Fibroblast of skin of right biceps (primary cell): ENCODE results near the gene CYSLTR2.
A peak's percentile ranks its signal among the peaks of the same experiment; 100 is the strongest.

Experiments
- DNase-seq: peaks from one replicate; pipeline ENCODE4 v3.0.0-alpha.2; 2013

Gene CYSLTR2, protein sequence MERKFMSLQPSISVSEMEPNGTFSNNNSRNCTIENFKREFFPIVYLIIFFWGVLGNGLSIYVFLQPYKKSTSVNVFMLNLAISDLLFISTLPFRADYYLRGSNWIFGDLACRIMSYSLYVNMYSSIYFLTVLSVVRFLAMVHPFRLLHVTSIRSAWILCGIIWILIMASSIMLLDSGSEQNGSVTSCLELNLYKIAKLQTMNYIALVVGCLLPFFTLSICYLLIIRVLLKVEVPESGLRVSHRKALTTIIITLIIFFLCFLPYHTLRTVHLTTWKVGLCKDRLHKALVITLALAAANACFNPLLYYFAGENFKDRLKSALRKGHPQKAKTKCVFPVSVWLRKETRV

GRCh38 chr13:48653472-48653939 is at the start of gene CYSLTR2:
Gene CYSLTR2, plus strand, starts transcription at chr13:48653929. Its CDS starts 52,889 bp downstream, at chr13:48706818.
- DNase-seq: peak; percentile 37

DNA sequence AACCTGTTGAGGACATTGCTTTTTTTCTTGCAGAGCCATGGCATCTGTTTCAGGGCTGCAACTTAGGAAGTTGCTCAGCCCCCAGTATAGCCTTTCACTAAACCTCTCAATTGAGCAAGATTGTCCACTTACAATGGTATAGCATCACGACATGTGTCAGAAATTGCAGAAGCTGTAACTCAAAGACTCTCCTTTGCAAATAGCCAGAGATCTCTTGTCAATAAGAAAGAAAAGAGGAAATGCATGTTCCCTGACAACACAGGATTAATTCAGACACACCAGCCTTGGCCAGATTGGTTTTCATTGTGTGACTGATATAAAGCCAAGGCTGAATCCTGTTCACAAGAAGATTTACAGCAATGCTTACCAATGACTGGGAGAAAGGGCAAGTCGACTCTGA is 38.7 kb upstream of the CYSLTR2 start:
- no peak for DNase-seq

GRCh38 chr13:48618937-48619336 is 34.8 kb upstream of the CYSLTR2 start:
- no peak for DNase-seq

DNA sequence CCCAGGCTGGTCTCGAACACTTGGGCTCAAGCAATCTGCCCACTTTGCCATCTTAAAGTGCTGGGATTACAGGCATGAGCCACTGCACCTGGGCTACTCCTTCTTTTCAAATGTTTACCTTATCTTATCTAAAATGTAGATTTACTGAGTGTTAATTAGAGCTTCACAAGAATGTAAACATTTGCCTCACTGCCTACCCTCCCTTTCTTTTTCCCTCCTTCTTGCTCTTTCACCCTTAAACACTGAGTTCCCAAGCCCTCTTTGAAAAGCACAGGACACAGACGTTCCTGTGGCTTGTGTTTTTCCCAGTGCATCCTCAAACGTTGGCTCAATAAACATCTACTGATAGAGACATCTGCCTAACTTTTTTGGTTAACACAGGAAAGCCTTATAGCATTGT is 32.7 kb upstream of the CYSLTR2 start:
- DNase-seq: no peak

DNA sequence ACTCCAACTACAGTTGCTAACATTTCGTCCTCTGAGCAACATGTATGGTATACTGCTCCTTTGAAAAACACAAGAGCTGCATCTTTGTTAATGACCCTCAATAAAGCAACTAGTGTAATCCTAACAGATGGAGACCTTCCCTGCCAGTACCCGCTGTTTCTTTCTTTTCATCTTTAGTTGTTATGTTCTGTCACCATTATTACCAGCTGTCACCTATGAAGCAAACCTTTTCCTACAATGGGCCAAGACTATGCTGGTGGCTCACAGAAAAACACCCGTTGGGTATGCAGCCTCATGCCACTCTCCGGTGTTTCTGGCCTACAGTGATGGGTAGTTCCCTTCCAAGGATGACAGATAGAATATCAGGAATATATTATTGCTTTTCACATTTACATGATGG is 29.7 kb upstream of the CYSLTR2 start:
- no peak for DNase-seq

GRCh38 chr13:48624858-48625257 is 28.9 kb upstream of the CYSLTR2 start:
- no peak for DNase-seq

GRCh38 chr13:48625413-48626076 is 28.2 kb upstream of the CYSLTR2 start:
- DNase-seq: no peak

GRCh38 chr13:48626077-48626449 is 27.7 kb upstream of the CYSLTR2 start:
- DNase-seq: no peak

DNA sequence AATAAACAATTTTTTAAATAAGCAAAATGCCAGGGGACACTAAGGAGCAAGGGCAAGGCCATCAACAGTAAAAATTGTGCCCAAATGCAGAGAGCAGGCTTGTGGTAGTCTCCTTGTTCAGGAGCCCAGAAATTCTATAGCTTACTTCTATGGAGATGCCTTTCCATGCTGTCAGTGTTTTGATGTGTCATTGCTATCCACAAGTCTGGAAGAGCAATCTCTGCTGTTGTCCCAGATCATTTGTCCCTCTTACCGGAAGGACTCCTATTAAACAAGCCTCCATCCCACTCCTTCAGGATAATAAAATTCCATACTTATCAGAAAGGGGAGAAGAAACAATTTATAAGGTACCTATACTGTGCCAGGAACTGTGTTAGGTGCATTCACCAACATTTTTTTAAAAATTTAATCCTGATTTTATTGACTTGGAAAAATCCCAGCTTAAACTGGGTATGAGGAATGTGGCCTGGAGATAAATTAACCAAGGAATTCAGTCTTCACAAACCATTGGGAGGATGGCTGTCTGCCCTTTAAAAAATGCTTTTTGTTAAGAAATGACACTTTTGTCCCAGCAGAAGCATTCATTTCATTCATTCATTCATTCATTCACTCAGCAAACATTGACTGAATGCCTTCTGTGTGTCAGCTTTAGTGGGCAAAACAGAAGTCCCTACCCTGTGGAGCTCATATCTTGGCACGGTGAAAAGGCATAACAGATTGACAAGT is 26.8 kb upstream of the CYSLTR2 start:
- DNase-seq: no peak

DNA sequence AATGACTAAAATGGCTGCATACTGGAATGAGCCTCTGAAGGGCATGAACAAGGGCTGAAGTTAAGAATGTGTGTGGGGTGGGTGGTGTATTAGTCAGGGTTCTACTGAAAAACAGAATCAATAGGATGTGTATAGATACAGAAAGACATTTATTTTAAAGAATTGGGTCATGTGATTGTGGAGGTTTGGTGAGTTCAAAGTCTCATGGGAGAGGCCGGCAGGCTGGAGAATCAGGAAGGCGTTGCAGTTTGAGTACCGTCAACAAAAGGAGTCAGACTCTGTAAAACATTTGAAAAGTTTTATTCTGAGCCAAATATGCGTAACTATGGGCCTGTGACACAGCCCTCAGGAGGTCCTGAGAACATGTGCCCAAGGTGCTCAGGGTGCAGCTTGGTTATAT is 24.5 kb upstream of the CYSLTR2 start:
- no peak for DNase-seq

GRCh38 chr13:48630291-48630690 is 23.4 kb upstream of the CYSLTR2 start:
- DNase-seq: no peak

DNA sequence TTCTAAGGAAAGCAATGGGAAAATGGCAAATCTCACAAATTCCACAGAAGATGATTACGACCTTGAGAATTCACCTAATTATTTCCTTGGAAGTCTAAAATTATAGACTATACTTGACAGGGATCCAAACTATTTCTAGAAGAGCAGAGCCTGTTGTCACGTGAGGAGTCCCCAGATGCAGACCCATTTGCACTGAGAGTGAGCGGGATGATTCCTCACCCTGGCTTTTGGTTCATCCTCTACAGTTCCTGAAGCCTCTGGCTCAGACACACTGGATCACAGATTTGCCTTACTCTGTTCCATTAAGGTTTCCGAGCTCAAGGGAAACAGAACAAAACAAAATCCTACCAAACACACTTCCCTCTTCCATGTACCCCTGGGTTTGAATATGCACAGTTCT is 23.0 kb upstream of the CYSLTR2 start:
- DNase-seq: peak; percentile 3

DNA sequence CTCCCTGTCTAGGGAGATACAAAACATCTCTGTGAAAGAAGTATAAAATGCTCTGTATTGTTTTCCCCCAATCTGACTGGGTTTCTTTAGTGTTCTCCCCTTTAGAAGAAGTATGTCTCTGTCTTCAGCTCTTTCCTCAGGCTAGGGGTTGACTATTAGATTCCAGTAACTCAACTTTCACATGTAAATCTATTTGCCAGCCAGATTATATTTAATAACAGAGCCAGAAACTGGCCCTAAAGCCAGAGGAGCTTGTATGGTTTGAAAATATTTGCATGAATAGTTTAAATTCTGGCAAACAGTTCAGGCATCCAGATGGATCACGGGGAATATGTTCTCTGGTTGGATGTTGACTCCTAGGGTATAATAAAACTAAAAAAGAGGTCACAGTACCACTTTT is 22.3 kb upstream of the CYSLTR2 start:
- DNase-seq: no peak

DNA sequence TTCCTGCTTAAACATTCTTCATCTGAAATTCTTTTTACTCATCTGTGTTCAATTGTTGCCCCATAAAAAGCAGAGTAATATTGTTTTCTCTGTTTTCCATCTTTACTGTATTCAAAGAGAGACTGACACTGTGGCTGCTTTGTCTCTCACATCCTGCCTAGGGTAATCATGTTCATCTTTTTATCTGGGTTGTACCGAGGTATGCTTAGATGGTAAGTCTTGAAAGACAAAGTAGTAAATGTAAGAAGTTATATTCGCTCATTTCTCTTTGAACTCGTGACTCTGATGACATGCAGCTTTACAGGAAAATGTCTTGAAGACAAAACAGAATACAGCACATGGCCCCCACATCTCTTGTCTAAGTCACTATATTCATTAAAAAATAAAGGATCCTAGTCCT is 20.0 kb upstream of the CYSLTR2 start:
- no peak for DNase-seq

DNA sequence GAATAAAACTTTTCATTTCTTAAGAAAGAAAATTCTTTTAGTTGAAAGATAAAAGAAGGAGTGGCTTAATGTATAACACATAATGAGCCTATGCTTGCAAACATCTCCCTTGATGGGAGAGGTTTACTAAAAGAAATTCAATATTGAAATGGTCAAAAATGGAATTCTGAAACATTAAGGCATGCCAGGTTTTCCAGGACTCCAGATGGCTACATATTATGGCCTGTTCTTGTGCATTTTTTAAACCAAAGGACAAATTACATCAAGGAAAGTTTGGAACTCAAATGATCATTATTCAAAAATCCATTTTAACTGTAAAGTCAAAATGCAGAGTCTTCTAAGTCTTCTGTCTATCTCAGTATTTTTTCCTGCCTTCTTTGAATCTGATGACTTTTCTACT is 19.1 kb upstream of the CYSLTR2 start:
- DNase-seq: no peak

- no peak for DNase-seq
Observed at GRCh38 chr13:48635478-48635877, 18.3 kb upstream of the CYSLTR2 start.

DNA sequence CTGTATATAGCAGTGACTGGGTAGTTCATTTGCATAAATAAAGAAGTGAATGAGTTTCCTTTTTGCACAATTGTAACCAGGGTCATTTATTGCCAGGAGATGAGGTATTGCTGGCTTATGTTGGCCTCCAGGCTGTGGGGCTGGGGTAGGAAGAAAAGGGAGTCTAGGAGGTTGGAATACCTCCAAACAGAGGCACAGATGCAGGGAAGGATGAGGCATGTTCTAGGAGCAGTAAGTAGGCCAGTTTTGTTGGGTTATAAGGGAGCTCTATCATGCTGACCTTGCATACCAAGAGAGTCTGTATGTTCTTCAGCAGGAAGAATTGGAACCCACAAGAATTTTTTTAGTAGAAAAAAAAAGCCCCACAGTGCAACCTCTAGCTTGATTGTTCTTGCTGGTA is 17.2 kb upstream of the CYSLTR2 start:
- DNase-seq: peak; percentile 6

GRCh38 chr13:48637601-48638000 is 16.1 kb upstream of the CYSLTR2 start:
- no peak for DNase-seq

DNA sequence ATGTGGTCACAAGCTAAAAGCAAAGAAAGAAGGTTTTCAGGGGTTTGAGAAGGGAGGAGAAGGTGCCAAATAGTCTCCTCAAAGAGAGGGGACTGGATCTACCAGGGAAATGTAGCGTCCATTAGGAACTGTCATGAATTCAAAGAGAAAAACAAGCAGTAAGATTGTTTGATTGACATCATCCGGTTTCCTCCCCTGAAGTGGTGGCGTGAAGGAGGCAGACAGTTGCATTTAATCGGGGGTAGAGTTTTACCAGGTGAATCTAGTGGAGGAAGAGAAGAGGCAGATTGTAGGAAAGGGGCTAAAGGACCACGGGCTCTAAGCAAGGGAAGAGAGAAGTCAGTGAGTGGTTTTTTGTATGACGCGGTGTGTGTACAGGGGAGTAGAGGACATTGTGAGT is 13.0 kb upstream of the CYSLTR2 start:
- DNase-seq: no peak

- no peak for DNase-seq
Observed at GRCh38 chr13:48641404-48641803, 12.3 kb upstream of the CYSLTR2 start.

DNA sequence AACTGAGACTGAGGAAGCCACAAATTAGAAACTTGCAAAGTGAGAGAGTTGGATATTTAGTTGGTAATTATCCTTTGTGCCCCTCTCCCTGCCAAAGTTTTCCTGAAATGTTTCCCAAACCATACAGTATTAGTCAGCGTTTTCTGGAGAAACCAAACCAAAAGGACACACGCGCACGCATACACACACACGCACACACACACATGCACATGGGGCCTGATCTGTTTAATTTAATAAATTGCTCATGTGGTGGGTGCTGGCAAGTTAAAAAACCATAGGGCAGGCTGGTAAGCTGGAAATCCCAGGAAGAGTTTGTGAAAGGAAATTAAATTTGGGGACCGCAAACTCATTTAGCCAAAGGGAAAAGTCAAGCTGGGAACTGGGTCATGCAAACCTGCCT is 11.7 kb upstream of the CYSLTR2 start:
- no peak for DNase-seq

DNA sequence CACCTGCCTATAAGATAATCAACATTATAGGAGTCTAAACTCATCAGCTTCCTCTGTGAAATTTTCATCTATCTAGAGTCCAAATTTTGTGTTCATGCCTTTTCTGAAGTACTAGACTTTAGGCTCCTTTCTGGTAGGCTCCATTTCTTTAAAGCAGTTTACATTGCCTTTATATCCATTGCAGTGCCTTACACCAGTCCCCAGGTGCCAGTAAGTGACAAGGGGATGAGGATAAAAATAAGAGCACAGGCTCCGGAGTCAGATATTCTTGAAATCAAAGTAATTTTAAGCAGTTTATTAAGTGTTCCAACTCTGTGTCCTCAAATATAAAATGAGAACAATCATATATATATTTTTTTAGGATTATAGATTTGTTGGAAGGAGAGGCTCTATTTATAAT is 10.6 kb upstream of the CYSLTR2 start:
- no peak for DNase-seq

DNA sequence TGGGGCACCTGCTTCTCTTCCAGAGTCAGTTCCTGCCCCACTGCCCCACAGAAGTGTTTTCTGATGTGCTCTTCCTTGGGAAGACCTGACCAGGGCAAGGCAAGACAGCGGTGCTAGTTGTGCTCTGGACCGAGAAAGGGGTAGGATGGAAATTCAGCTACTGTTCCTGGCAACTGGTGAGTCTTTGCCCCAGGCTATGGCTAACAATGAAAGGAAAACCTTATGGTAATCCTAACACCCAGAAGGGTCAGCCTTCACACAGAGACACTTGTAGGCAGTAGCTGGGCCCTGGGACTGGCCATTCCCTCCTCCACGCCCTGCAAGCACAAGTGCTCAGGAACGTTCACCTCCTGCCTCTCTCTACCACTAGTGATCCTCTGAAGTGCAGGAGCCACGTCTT is 9.6 kb upstream of the CYSLTR2 start:
- no peak for DNase-seq

DNA sequence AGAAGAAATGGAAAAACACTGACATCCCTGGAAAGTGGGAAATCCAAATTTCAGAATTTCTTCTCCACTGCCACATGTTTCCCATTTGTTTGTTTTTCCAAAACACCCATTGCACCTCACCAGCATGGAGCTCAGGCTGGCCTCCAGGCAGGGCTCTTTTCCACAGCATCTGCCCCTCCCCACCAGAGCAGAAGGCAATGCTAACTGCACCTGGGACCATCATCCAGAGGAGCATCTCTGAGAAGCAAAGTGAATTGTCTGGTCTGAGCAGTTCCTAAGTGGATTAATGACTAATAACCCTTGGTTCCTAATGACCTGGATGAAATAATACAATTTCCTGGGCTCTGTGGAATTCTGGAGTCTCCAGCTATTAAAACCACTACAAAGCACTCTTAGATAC is 8.8 kb upstream of the CYSLTR2 start:
- no peak for DNase-seq
